OCI-LY1 (cell line): Measurements from ENCODE around the gene ARMC3.

Experiments used
- EZH2 ChIP-seq: fragments of 200-600 bp; sonication (generic), shearing (Covaris generic); IDR thresholded peaks from 2 replicates; pipeline ENCODE4 v1.8.0; 2017; ENCODE audit warnings: borderline replicate concordance, mixed run types, mild to moderate bottlenecking, antibody characterized with exemption, low read length, moderate library complexity, mixed read lengths
- TF ChIP-seq, protein P1 (sequence below): fragments of 200-600 bp; sonication (generic), shearing (Covaris generic); IDR thresholded peaks from 2 replicates; pipeline ENCODE4 v1.5.1; 2017; ENCODE audit warnings: mild to moderate bottlenecking, antibody characterized with exemption, low read length, moderate library complexity, mixed read lengths

DNA sequence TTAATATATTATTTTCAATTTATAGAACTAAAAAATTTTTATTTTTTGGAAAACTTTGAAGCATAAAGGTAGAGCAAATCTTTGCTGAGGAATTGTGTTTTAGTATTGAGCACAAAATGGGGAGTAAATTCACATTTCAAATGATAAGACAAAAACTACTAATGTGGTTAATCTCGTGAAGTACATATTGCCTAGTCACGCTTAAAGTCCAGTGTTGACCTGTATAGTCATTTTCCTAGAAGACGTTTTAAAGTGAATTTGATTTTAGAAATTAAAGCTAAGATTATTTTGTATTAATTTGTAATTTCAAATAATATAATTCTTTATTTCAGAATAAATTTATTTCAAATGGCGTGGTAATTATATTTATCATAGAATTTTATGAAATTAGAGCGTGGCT, 110.3 kb downstream of the ARMC3 start:
- no peak for TF ChIP-seq EZH2
- TF ChIP-seq, protein P1, sequence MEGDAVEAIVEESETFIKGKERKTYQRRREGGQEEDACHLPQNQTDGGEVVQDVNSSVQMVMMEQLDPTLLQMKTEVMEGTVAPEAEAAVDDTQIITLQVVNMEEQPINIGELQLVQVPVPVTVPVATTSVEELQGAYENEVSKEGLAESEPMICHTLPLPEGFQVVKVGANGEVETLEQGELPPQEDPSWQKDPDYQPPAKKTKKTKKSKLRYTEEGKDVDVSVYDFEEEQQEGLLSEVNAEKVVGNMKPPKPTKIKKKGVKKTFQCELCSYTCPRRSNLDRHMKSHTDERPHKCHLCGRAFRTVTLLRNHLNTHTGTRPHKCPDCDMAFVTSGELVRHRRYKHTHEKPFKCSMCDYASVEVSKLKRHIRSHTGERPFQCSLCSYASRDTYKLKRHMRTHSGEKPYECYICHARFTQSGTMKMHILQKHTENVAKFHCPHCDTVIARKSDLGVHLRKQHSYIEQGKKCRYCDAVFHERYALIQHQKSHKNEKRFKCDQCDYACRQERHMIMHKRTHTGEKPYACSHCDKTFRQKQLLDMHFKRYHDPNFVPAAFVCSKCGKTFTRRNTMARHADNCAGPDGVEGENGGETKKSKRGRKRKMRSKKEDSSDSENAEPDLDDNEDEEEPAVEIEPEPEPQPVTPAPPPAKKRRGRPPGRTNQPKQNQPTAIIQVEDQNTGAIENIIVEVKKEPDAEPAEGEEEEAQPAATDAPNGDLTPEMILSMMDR: no peak
